GM18508 (cell line): Measurements from ENCODE around the gene SPATA46.

Source experiments
- ATAC-seq: cut with Tn5 transposase; IDR thresholded peaks from one replicate; pipeline ENCODE4 v1.9.1; 2021; ENCODE audit warnings: moderate number of reproducible peaks; ENCODE audit not compliant: insufficient read depth, unreplicated experiment

Gene SPATA46

GRCh38 chr1:162380061-162380846, 3.6 kb upstream of the SPATA46 start:
- ATAC-seq, result no peak

GRCh38 chr1:162375463-162375862, 1.2 kb downstream of the SPATA46 start:
- ATAC-seq, result no peak

- no peak for ATAC-seq
Observed at GRCh38 chr1:162374406-162374805, 2.2 kb downstream of the SPATA46 start.

- ATAC-seq, result no peak
Observed at GRCh38 chr1:162373541-162374260, 3.0 kb downstream of the SPATA46 start.

GRCh38 chr1:162373072-162373427, 3.6 kb downstream of the SPATA46 start:
- ATAC-seq, result no peak

- ATAC-seq, result no peak
Observed at GRCh38 chr1:162372159-162373071, 4.2 kb downstream of the SPATA46 start.

- ATAC-seq, result no peak
Observed at GRCh38 chr1:162371611-162372010, 5.0 kb downstream of the SPATA46 start.

- ATAC-seq, result no peak
Observed at GRCh38 chr1:162370721-162371120, 5.9 kb downstream of the SPATA46 start.

- ATAC-seq, result no peak
Observed at GRCh38 chr1:162370161-162370560, 6.5 kb downstream of the SPATA46 start.

GRCh38 chr1:162369571-162369970, 7.1 kb downstream of the SPATA46 start:
- ATAC-seq, result no peak

- no peak for ATAC-seq
Observed at GRCh38 chr1:162368451-162368850, 8.2 kb downstream of the SPATA46 start.

GRCh38 chr1:162367772-162368171, 8.9 kb downstream of the SPATA46 start:
- ATAC-seq, result no peak

- no peak for ATAC-seq
Observed at GRCh38 chr1:162367073-162367472, 9.6 kb downstream of the SPATA46 start.

GRCh38 chr1:162366671-162367070, 10.0 kb downstream of the SPATA46 start:
- ATAC-seq, result no peak

- no peak for ATAC-seq
Observed at GRCh38 chr1:162366149-162366548, 10.5 kb downstream of the SPATA46 start.

- no peak for ATAC-seq
Observed at GRCh38 chr1:162365284-162366020, 11.2 kb downstream of the SPATA46 start.

- no peak for ATAC-seq
Observed at GRCh38 chr1:162364498-162364897, 12.2 kb downstream of the SPATA46 start.

- ATAC-seq, result no peak
Observed at GRCh38 chr1:162363823-162364222, 12.8 kb downstream of the SPATA46 start.

GRCh38 chr1:162361349-162361748, 15.3 kb downstream of the SPATA46 start:
- peak; percentile 27 for ATAC-seq

- no peak for ATAC-seq
Observed at GRCh38 chr1:162360874-162361260, 15.8 kb downstream of the SPATA46 start.
